Measurements from ENCODE around the gene MCEMP1. TPM values are rescaled to one million over a fixed set of nuclear protein-coding genes. Genes with fewer than 3 reads are reported as not detected.

The MCEMP1 gene
- total RNA-seq, 1 experiment from 2014 or later, result 4.0 TPM

GRCh38 chr19:7697721-7698287, 20.9 kb downstream of the MCEMP1 start:
- Histone ChIP-seq H3K27ac (ENCODE audit: low read depth, low read length, poor library complexity, severe bottlenecking) (no peak overlapping the region), H3K4me1 (ENCODE audit: insufficient read depth, low read length, poor library complexity, severe bottlenecking) (no peaks in the 10 kb centered on the region), H3K4me3 (ENCODE audit: low read depth, low read length, poor library complexity, severe bottlenecking) (no peak overlapping the region), H3K36me3 (ENCODE audit: insufficient read depth, low read length, poor library complexity, severe bottlenecking) (no peaks in the 10 kb centered on the region), H3K27me3 (replicated peaks; ENCODE audit: insufficient read depth, low read depth, low read length, poor library complexity) (peaks cover 9% of the 10 kb centered on the region), H3K9me3 (ENCODE audit: low read depth, low read length, poor library complexity, severe bottlenecking) (no peaks in the 10 kb centered on the region)
- TF ChIP-seq, protein P1, sequence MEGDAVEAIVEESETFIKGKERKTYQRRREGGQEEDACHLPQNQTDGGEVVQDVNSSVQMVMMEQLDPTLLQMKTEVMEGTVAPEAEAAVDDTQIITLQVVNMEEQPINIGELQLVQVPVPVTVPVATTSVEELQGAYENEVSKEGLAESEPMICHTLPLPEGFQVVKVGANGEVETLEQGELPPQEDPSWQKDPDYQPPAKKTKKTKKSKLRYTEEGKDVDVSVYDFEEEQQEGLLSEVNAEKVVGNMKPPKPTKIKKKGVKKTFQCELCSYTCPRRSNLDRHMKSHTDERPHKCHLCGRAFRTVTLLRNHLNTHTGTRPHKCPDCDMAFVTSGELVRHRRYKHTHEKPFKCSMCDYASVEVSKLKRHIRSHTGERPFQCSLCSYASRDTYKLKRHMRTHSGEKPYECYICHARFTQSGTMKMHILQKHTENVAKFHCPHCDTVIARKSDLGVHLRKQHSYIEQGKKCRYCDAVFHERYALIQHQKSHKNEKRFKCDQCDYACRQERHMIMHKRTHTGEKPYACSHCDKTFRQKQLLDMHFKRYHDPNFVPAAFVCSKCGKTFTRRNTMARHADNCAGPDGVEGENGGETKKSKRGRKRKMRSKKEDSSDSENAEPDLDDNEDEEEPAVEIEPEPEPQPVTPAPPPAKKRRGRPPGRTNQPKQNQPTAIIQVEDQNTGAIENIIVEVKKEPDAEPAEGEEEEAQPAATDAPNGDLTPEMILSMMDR (conservative IDR thresholded peaks at IDR 0.05; ENCODE audit: low read depth, low read length), result no peak
- TF ChIP-seq EZH2 (IDR thresholded peaks at IDR 0.05; ENCODE audit: borderline replicate concordance, low read depth, low read length, poor library complexity, severe bottlenecking), result no peak
- DNase-seq (ENCODE audit: low spot score), result no peak
- CTCF ChIA-PET, result interaction anchor here (3.1 kb wide), 1 partner anchor 17 kb away, joined by 10 read pairs; the partner anchor contains the start of gene TRAPPC5
- POLR2A ChIA-PET (ENCODE audit: low non-redundant PET), result no interaction called here
- BruUV-seq (replicated peaks), result no TSS peak
- intact Hi-C loops (cut with micrococcal nuclease; ENCODE audit: unreplicated experiment), result no loop called here

DNA sequence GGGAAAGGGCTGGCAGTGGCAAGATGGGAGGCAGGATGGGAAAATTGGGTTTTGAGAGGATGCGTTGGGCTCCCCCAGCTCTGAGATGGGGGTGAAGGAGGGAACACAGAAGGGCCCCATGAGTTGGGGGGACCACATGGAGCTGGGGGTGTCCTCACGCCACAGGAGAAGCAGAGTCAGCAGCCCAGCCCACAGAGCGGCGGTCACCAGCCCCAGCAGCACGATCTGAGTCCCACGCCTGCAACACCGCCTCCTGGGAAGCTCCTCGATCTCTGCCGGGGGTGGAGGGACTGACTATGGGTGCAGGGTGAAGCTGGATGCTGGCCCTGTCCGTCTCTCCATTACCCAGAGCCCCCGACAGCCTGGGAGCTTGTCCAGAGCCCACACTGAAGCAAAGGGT, 21.7 kb downstream of the MCEMP1 start:
- Histone ChIP-seq H3K4me3 (ENCODE audit: low read depth, low read length, poor library complexity, severe bottlenecking) (no peak overlapping the region), H3K9me3 (ENCODE audit: low read depth, low read length, poor library complexity, severe bottlenecking) (no peaks in the 10 kb centered on the region), H3K27ac (ENCODE audit: low read depth, low read length, poor library complexity, severe bottlenecking) (no peak overlapping the region), H3K4me1 (ENCODE audit: insufficient read depth, low read length, poor library complexity, severe bottlenecking) (no peaks in the 10 kb centered on the region), H3K27me3 (replicated peaks; ENCODE audit: insufficient read depth, low read depth, low read length, poor library complexity) (peaks cover 9% of the 10 kb centered on the region), H3K36me3 (ENCODE audit: insufficient read depth, low read length, poor library complexity, severe bottlenecking) (no peaks in the 10 kb centered on the region)
- POLR2A ChIA-PET (ENCODE audit: low non-redundant PET), result no interaction called here
- CTCF ChIA-PET, result interaction anchor here (3.1 kb wide), 1 partner anchor 18 kb away, joined by 10 read pairs; the partner anchor contains the start of gene TRAPPC5
- intact Hi-C loops (cut with micrococcal nuclease; ENCODE audit: unreplicated experiment), result no loop called here
- TF ChIP-seq, protein P1 (conservative IDR thresholded peaks at IDR 0.05; ENCODE audit: low read depth, low read length), result no peak
- no peak for TF ChIP-seq EZH2 (IDR thresholded peaks at IDR 0.05; ENCODE audit: borderline replicate concordance, low read depth, low read length, poor library complexity, severe bottlenecking)
- no TSS peak for BruUV-seq (replicated peaks)
- no peak for DNase-seq (ENCODE audit: low spot score)

GRCh38 chr19:7699003-7699402, 22.1 kb downstream of the MCEMP1 start:
- Histone ChIP-seq H3K4me3 (ENCODE audit: low read depth, low read length, poor library complexity, severe bottlenecking) (no peak overlapping the region), H3K36me3 (ENCODE audit: insufficient read depth, low read length, poor library complexity, severe bottlenecking) (no peaks in the 10 kb centered on the region), H3K9me3 (ENCODE audit: low read depth, low read length, poor library complexity, severe bottlenecking) (no peaks in the 10 kb centered on the region), H3K27ac (ENCODE audit: low read depth, low read length, poor library complexity, severe bottlenecking) (no peak overlapping the region), H3K27me3 (replicated peaks; ENCODE audit: insufficient read depth, low read depth, low read length, poor library complexity) (peaks cover 9% of the 10 kb centered on the region), H3K4me1 (ENCODE audit: insufficient read depth, low read length, poor library complexity, severe bottlenecking) (no peaks in the 10 kb centered on the region)
- intact Hi-C loops (cut with micrococcal nuclease; ENCODE audit: unreplicated experiment), result no loop called here
- CTCF ChIA-PET, result no interaction called here
- POLR2A ChIA-PET (ENCODE audit: low non-redundant PET), result no interaction called here
- BruUV-seq (replicated peaks), result no TSS peak
- DNase-seq (ENCODE audit: low spot score), result no peak
- TF ChIP-seq EZH2 (IDR thresholded peaks at IDR 0.05; ENCODE audit: borderline replicate concordance, low read depth, low read length, poor library complexity, severe bottlenecking), result no peak
- TF ChIP-seq, protein P1 (conservative IDR thresholded peaks at IDR 0.05; ENCODE audit: low read depth, low read length), result no peak

Measured in A673 (cell line).